NT2/D1 (cell line): ENCODE results near the gene OTOP2.

Experiments used
- SUZ12 ChIP-seq: IDR thresholded peaks from 2 replicates; pipeline ENCODE4 v1.6.1; 2011; ENCODE audit not compliant: insufficient read length, insufficient read depth; ENCODE audit errors: extremely low read depth
- YY1 ChIP-seq: IDR thresholded peaks from 2 replicates; pipeline ENCODE4 v1.6.1; 2011; ENCODE audit not compliant: insufficient read length, insufficient read depth
- ZNF274 ChIP-seq: IDR thresholded peaks from 2 replicates; pipeline ENCODE4 v1.6.1; 2011; ENCODE audit warnings: mild to moderate bottlenecking, low read depth, low read length

DNA sequence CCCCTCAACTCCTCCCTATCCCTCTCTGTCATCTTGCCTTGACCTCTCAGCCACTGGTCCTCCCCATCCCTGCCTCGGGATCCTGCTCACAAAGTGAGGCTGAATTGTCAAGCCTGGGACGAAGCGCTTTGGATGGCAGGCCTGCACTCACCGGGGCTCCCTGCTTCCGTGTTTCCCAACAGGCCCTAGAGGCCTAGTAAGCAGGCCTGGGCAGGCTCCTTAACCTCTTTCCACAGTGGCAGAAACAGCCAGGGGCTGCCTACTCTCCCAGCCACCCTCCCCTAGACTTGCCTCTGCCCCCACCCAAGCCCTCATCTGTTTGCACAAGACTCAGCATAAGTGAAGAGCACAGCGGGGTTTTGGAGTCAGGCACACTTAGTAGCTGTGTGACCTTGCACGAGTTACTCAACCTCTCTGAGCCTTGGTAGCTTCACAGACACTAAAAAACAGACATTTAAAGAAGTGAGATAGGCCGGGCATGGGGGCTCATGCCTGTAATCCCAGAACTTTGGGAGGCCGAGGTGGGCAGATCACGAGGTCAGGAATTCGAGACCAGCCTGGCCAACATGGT, 25.6 kb upstream of the OTOP2 start:
- TF ChIP-seq YY1 = no peak
- TF ChIP-seq ZNF274 = no peak
- no peak for TF ChIP-seq SUZ12
